NCI-H2107 treated with DMSO at 0.1 percent for 48 hours (cell line): ENCODE results near the gene TGM5.

Experiments used
- DNase-seq: peaks from one replicate; lab custom pipeline; 2025; ENCODE audit not compliant: unreplicated experiment; lab: John Stamatoyannopoulos, UW

Gene TGM5

DNA sequence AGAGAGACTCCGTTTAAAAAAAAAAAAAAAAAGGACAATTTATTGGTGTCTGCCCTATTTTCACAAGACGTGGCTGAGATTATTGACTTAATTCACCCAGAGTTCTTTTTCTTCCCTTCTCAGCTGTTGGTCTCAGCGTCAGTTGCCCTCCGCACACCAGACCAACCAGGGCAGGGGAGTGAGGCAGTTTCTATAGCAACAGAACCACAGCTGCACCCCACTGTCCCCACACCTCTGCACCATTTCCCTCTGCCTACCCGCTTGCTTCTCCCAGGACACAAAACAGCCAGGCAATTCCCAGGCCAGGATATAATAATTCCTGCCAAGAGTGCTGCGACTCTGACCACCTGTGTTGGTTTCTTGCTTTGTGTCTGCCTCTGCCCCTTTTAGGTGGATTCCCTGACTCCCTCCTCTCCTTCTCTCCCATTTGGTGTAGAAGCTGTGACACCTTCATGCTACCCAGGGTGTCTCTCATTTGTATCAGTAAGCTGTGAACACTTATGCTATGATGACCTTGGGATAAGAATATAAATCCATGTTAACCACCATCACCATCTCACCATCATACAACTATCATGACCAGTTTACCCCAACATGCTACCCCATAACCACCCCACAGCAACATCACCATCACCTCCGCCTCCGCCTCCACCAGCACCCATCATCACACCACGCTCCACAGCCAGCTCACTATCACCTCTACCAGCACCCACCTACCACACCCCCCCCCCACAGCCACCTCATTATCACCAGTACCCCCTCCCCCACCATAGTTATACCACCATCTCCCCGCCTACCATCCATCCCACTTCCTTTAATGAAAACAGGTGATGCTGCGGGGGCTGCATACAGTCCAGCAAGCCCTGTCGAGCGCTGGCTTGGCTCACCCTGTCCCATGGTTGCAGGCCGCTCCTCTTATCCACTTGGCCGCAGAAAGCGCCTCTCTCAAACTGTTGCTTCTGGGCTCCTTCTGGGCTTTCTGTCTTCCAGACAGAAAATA lies 46.5 kb downstream of the TGM5 start:
- no peak for DNase-seq

DNA sequence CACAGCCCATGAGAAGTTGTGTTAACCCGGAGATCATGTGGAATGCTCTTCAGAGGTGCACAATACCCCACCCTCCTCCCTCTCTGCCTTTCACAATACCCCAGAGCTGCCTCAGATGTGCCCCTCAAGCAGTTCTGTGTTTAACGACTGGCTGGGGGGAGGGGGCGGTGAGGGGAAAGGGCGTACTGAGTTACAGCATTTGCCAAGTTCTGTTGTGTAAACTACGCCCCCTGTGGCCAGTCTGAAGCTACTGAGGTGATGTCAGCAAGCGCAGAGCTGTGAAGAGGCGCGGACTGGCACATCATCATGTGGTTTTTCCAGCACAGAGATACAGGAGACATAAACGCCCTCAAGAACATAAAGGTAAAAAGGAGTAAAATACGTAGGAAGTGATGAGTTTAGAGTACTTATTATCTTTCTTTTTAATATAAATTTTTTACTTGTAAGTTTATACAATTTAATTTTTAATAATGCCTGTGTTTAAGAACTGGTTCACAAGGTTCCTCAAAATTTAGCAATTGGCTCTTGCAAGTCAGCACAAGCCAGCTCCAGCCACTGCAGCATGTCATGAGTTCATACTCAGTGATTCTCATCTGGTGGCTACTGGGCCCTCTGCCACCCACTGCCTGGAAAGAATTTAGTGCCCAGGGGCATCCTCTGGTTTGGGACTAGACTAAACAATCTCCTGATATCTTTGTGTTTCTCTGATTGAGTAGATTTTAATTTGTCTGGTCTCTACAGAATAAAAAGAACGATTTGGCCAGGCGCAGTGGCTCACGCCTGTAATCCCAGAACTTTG lies 47.6 kb downstream of the TGM5 start:
- DNase-seq = no peak

DNA sequence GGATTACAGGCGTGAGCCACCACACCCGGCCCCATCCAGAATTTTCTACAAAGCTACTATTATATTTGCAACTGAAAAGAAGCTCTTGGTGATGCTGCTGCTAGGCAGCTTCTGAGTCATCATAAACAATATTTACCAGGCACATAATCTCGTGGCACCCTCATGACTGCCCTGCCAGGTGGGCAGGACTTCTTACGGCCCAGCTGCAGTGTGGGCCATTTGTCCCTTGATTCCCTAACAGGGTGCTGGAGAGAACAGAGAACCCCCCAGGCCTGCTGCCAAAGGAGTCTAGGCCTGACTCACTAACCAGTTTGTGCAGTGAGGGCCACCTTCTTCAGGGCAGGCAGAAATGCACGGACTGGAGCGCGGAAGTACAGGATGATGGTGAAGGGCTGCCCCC lies 50.8 kb downstream of the TGM5 start:
- no peak for DNase-seq

DNA sequence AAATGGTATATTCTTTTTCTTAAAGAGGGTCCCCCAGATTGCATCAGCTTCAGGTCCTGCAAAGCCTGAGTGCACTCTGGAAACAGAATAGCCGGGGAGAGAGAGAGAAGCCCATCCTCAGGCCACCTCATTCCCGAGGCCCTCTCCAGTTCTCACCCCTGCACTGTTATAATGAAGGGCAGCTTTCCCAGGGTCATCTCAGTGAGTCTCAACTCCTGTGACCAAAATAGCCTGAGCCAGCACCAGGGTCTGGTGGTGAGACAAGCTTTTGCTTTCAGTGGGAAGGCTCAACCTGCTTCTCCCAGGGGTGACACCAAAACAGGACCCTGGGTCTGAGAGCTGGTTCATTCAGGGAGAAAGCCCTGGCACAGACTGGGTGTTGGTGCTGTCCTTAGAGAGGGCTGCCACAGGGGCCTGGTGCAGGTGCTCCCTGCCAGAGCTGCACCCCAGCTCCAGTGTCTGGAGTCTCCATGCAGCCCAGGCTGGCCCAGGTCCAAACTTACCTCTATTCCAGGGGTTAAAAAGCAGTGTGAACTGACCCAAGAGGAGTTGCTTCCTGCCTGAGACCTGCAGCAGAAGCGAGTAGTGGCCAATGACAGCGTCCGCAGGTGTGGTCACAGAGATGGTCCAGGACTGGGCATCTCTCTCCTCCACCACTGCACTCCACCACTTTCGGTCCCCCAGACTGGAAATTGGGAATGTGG lies 52.0 kb downstream of the TGM5 start:
- DNase-seq = no peak

DNA sequence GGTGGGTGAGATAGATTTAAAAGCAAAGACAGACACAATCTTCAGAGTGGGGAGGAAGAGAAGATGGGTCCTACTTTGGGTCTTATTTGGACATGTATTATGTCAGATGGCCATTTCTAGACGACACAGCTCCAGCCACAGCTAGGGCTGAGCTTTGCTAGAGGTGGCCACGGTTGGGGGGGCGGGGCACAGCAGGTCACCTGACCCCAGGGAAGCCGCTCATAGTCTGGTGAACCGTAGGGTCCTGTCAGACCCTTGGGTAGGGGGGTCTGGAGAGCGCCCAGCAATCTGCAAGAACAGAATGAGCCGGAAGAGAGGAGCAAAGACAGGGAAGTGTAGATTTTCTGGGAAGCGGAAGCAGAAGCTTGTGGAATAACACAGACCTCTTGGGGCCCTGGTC lies 52.6 kb downstream of the TGM5 start:
- DNase-seq = no peak

DNA sequence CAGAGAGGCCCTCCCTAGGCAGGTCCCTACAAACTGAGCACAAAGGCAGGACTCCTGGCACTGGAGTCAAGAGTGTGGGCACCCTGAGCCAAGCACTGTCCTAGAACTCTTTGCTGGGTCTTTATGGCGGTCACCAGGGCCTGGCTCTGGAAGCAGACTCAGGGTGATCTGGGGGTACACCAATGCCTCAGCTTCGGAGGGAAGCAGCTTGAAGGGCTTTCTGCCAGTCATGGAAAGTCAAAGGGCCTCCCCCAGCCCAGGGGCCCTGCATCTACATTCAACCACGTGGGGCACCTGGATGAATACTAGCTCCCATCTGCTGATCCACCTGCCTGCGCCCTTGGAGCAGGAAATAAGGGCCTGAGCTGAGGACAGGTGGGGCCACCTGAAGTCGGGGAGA lies 53.3 kb downstream of the TGM5 start:
- DNase-seq = no peak

DNA sequence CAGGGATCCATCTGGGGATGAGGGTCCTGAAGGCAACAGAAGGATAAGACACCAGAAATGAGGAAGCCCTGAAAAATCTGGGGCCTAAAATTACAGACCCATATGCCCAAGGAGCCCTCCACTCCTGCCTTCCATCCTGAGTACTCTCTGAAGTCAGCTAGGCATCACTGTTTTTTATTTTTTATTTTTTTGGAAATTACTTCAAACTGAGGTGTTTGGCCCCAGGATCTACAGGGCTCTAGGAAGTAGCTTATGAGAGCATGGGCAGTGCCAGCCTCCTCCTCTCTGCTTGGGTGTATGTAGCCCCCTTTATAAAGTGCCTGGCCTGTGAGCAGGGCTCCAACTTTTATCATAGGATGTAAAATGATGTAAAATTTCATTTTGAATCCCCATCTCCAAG lies 53.8 kb downstream of the TGM5 start:
- DNase-seq = no peak

DNA sequence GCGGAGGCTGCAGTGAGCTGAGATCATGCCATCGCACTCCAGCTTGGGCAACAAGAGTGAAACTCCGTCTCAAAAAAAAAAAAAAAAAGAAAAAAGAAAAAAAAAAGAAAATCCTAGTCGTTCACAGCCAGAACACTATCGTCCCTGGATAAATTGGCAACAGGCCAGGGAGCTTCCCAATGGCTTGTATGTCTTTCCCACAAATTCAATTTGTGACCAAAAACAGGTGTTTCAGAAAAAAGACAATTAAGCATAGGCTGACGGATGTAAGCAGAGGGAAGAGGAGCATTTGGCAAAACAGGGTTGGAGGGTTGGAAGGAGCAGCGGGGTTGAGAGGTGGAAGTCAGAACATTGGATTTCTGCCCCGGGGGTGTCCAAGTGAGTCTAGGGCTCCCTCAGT lies 54.4 kb downstream of the TGM5 start:
- DNase-seq = no peak

DNA sequence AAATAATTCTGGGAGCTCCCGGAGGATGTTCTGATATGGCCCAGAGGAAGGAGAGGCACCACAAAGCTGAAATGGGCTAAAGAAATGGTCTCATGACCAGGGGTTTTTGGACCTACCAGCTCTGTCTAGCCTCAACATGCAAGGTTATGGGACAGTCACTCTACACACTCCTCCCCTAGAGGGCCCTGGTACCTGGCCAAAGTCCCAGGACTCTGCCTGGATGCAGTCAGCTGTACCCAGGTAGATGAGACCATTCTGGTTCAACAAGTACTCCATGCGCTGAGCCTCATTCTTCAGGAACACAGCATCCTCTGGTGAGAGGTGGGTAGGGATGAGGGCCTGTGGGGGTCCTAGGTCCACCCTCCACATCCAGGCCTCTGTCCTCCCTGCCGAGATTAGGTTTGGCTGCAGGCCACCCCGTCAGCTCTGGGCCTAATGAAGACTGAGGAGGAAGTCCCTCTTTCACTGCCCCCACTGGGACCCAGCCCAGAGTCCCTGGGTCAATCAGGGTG lies 55.4 kb downstream of the TGM5 start:
- DNase-seq = no peak

DNA sequence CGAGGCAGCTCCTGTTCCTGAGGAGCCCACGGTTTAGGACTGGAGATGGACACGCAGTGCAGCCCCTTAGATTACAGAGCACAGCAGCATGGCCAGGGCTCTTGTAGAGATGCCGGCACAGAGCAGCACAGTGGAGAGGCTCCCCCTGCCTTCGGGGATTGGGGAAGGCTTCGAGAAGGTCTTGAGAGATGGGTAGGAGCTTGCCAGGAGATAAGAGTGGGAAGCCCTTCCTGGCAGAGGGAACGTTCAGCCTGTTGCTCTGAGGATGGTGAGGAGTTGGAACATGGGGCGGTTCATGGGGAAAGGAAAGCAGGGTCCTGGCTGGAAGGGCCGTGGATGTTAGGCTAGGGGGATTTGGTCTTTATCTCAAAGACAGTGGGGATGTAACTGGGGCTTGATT lies 55.9 kb downstream of the TGM5 start:
- no peak for DNase-seq

DNA sequence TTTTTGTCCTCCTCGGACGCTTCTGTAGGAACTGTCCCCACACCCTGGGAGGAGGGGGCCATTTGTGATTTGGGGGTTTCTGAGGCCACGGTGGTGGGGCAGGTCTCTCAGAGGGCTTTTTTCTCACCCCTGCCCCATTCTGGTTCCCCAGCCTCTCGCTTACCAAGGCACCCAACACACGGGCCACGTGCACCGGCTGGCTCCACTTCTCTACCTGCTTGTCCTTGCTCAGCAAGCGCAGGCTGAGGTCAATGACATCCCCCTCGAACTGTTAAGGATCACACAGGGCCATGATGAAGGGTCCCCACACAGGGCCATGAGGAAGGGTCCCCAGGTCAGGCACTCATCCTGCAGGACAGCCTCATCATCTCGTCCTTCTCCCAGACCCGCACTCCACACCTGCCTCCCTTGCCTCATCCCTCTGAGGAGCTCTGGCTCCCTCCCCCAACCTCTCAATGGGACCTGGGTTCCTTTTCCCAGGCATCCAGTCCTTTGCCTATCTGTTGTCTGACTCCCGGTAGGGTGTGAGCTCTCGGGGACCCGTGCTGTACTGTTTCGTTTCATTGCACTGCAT lies 56.5 kb downstream of the TGM5 start:
- DNase-seq = no peak

DNA sequence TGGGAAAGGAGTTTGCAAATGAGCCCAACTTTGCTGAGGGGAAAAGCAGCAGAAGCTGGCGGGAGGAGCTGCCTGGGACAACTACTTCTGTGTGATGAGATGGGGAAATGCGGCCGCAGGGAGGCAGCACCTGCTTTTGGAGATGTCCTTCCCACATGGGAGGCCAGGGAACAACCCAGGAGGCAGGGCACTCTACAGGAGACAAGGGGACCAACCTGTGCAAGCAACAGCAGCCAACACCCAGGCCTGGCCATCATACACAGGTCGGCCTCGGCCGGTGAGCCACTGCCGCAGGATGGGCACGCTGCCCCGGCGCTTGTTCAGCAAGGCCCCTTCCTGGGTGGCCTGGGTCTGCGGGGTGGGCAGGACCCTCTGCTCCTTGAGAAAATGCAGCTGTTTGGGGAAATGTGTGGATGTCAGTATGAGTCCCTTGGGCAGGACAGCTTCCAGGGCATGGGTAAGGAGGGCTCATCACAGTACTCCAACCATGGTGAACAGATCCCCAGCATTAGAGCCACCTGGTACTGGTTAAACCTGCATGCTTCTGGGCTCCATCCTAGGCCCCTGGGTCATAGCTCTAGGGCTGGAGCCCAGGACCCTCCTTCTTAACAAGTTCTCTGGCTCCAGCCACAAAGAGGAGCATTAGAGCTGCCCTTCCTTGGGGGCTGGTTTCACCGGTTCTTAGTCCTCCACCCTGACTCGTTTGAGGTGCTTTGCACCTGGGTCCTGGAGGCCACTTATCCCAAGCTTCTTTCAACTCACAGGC lies 57.5 kb downstream of the TGM5 start:
- DNase-seq = no peak

DNA sequence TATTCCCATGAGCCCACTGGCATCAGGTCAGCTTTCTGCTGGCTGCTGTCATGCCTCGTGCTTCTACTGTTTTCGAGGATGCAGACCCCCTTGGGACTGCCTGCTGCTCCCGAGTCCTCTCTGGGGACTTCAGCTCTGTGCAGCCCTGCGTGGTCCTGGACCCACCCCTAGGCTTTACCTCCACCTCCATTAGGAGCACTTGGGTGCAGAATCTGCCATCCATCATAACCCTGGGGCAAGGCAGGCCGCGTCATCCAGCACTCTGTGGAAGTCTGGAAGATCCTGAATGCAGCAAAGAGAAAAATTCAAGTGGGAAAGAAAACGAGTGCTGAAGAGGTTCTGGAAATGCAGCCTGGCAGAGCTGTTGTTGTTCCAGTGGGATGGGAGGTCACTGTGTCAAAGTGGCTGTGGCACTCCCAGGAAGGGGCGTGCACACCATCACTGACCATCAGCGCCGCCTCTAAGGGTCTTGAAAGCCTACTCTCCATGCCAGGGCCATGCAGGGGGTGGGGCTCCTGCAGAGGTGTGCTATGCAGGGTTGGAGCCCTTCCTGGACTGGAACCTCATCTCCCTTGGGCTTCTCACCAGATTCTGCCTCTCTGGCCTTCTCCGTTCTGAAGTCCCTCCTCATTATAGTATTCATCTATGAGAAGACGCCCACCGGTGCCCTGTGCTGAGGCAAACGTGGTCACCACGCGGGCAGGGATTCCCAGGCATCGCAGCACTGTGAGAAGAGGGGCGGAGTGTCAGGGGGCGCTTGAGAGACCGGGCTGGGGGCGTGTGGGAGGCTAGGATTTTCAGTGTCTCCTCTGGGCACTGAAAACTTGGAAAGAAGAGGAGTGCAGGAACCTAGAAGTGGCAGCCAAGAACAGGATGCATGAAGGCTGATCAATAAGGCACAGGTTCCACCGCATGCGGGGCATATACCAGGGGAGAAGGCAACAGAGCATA lies 58.4 kb downstream of the TGM5 start:
- no peak for DNase-seq

DNA sequence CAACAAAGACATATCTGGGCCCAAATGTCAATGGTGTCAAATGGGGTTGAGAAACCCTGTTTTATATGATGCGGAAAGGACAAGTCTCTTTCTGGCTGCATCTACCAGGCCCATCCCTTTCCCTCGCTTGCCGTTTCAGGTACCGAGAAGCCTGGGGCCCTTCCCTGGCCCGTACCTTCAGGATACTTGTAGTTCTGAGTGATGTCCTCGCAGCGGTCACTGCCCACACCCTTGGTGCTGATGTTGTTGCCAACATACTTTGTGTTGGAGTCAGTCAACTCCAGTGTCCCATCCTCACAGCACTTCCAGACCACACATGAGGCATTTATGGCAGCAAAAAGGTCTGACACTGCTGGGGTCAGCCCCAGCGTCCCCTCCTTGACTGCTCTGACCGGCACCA lies 59.7 kb downstream of the TGM5 start:
- DNase-seq = no peak

DNA sequence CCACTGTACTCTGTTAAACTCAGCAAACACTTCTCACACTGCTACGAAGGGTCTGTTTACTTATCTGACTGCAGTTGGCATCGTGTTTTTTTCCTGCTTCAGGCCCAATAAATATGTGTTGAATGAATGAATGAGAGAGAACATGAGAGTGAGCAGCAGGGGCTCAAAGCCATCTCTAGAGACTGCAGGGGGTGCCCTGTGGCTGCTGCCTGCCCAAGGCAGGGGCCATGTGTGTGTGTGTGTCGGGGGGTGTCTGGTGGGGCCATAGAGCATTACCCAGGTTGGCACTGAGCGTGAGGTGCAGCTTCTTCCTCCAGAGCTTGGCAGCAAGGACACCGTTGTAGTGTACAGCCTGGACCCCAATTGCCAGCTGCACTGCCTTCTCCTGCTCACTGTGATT lies 60.7 kb downstream of the TGM5 start:
- no peak for DNase-seq

DNA sequence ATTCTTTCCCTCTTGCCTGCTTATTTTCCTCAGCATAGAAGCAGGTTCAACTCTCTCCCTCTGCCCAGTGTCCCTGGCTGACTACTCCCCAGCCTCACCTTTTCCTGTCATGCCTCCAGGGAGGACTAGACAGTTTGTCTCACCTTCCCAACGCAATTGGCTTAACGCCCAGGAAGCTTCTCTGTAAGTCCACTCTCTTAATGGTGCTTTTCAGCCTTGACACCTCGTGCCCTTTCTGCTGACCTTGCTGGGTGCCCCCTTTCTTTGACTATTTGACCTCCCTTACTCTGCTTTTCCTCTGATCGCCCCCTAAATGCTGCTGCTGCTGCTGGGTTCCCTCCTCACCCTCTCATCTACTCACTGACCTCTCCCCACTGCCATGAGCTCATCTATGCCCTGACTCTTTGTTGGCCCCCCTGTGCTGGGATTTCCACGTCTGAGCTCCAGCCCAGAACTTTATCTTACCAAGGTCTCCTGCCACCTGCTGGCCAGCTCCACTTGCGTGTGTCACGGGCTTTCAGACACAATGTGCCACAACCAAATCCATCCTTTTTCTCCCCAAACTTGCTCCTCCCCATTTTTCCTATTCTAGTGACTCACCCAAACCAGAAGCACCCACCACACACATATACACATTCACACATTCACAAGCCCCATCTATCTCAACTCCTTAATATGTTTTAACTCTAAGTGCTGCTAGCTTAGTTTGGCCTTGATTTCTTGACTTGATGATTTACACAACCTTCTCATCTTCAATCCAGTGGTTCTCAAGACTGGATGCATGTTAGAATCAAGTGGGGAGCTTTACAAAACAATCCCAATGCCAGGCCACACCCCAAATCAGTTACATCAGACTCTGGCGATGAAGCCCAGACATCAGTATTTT lies 62.5 kb downstream of the TGM5 start:
- no peak for DNase-seq

DNA sequence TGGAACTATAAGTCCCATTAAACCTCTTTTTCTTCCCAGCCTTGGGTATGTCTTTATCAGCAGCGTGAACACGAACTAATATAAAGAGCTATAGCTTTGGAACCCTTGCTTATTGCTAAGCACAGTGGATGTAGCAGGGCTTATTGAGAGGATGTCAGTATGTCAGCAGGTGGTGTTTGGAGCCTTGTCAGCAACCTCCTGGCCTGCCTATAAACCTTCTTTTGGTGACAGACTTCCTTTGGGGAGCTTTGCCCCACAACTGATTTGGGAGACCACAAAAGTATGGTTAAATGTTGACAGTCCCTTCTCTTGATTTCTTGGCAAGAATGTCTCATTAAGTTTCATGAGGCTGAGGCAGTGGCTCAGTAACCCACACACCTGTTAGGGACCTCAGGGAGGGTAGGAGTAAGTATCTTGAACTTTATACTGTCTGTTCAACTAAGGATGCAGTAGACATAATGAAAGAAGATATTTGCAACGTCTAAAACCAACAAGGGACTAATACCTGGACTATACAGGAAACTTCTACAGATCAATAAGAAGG lies 66.7 kb downstream of the TGM5 start:
- no peak for DNase-seq

DNA sequence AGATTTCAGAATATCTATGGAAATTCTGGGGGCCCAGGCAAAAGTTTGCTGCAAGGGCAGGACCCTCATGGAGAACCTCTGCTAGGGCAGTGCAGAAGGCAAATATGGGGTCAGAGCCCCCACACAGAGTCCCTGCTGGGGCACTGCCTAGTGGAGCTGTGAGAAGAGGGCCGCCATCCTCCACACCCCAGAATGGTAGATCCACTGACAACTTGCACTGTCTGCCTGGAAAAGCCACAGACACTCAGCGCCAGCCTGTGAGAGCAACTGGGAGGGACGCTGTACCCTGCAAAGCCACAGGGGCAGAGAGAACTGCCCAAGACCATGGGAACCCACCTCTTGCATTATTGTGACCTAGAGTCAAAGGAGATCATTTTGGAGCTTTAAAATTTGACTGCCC lies 67.7 kb downstream of the TGM5 start:
- DNase-seq = no peak
